Measurements from ENCODE around the gene PITPNB.

DNA sequence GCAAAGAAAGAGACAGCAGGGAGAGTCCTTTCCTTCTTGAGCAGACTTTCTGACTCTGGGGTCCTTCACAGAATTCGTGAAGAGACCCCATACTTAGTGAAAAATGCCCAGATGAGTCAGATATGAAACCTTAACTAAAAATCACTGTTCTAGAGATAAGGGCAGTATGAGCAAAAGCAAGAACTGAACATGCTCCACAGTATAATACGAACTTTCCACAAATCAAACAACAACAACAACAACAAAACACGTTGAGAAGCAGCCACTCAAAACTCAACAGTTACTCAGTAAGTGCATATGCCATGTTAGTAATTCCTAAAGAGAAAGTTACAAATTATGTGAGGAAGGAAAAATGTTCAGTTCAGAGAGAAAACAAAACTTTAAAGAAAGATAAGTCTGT is 44.3 kb downstream of the PITPNB start:
- TF ChIP-seq, protein P1, sequence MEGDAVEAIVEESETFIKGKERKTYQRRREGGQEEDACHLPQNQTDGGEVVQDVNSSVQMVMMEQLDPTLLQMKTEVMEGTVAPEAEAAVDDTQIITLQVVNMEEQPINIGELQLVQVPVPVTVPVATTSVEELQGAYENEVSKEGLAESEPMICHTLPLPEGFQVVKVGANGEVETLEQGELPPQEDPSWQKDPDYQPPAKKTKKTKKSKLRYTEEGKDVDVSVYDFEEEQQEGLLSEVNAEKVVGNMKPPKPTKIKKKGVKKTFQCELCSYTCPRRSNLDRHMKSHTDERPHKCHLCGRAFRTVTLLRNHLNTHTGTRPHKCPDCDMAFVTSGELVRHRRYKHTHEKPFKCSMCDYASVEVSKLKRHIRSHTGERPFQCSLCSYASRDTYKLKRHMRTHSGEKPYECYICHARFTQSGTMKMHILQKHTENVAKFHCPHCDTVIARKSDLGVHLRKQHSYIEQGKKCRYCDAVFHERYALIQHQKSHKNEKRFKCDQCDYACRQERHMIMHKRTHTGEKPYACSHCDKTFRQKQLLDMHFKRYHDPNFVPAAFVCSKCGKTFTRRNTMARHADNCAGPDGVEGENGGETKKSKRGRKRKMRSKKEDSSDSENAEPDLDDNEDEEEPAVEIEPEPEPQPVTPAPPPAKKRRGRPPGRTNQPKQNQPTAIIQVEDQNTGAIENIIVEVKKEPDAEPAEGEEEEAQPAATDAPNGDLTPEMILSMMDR (IDR thresholded peaks at IDR 0.05; ENCODE audit: low read depth, low read length, poor library complexity, severe bottlenecking), result no peak
- TF ChIP-seq EZH2phosphoT487 (IDR thresholded peaks at IDR 0.05; ENCODE audit: borderline replicate concordance, low read length), result no peak
